Fibroblast of pulmonary artery (primary cell): ENCODE data around the gene APOA4.
A peak's percentile ranks its signal among the peaks of the same experiment; 100 is the strongest.

Experiments
- DNase-seq: peaks from one replicate; pipeline ENCODE4 v3.0.0-alpha.2; 2010; ENCODE audit warnings: low read depth
- H3K4me3 ChIP-seq: replicated peaks from 2 replicates; pipeline ENCODE4 v1.5.1; 2011; ENCODE audit warnings: low read depth, mild to moderate bottlenecking, control low read depth, low read length, moderate library complexity
- TF ChIP-seq, protein P1 (sequence below): IDR thresholded peaks from 2 replicates; pipeline ENCODE4 v1.5.1; 2011; ENCODE audit warnings: mild to moderate bottlenecking, control low read depth, low read length, inconsistent platforms; ENCODE audit errors: missing control alignments

Gene APOA4

DNA sequence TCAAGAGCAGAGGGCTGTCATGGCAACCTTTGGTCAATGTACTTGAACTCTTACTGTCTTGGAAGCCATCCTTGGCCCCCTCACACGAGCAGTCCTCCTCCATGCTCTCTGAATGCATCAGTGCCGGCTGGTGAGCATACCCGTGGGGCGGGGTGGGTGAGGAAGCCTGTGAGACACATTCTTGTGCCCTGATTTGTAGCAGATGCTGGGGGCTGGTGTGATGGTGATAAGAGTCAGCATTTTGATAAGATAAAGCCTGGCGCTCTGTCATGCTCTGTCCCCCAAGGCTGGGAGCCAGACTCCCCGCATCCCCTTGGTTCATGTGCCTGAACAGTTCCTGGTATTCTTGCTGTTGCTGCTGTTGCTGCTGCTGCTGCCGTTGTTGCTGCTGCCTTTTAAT, 34.8 kb upstream of the APOA4 start:
- TF ChIP-seq, protein P1, sequence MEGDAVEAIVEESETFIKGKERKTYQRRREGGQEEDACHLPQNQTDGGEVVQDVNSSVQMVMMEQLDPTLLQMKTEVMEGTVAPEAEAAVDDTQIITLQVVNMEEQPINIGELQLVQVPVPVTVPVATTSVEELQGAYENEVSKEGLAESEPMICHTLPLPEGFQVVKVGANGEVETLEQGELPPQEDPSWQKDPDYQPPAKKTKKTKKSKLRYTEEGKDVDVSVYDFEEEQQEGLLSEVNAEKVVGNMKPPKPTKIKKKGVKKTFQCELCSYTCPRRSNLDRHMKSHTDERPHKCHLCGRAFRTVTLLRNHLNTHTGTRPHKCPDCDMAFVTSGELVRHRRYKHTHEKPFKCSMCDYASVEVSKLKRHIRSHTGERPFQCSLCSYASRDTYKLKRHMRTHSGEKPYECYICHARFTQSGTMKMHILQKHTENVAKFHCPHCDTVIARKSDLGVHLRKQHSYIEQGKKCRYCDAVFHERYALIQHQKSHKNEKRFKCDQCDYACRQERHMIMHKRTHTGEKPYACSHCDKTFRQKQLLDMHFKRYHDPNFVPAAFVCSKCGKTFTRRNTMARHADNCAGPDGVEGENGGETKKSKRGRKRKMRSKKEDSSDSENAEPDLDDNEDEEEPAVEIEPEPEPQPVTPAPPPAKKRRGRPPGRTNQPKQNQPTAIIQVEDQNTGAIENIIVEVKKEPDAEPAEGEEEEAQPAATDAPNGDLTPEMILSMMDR: no peak
- H3K4me3 ChIP-seq: no peak overlapping the region

DNA sequence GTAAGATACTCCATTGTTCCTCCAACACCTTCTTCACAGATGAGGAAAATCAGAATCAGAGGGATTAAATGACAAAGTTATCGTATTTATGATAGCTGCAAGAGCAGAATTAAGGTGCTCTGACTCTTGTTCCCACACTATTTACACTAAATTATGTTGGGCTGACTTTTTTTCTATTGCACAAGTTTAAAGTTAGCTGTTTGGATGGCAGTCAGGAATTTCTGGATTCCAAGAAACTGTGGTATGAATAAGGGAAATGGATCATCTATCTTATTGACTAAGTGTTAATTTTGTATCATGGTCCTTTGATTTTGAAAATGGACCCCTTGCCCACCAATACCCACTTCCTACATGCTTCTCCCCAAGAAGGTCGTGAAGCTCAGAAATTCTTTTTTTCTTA, 34.2 kb upstream of the APOA4 start:
- TF ChIP-seq, protein P1: no peak
- DNase-seq: peak; percentile 42
- no peak overlapping the region for H3K4me3 ChIP-seq

More for the DNA sequence above, 34.8 kb upstream of the APOA4 start:
- peak; percentile 23 for DNase-seq

DNA sequence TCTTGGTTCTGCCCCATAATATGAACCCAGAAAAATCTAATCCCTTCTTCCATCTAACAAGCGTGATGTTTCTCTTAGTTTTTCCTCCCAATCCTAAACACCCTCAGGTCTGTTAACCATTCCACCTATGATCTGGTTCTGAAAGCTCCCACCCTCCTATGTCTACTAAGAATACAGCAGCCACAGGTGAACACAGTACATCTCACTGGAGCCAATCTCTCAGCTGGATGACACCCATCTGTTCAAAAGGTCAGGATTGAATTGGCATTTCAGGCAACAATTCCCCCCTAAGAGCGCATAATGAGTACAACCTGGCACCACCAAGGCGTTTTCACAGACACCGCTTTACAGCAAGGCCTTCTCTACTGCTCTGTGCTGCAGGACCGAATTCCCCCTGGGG, 33.3 kb upstream of the APOA4 start:
- no peak for DNase-seq
- TF ChIP-seq, protein P1: no peak
- H3K4me3 ChIP-seq: no peak overlapping the region

DNA sequence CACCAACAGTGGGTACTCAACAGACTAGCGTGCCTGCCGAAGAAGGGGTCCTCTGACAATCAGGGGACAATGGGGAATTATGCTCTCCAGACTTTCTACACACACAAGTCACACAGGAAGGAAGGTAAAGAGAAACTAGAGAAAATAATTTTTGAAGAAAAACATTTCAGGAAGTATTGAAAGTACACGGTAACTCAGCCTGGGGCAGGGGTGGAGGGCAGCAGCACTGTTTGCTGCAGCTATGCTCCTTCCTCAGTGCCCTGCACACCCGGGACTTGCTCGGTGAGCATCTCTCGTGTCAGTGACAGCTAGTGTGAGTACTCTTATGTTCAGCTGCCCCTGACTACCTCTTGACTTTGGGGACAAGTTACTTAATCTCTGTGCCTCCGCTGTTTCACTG, 32.3 kb upstream of the APOA4 start:
- TF ChIP-seq, protein P1: no peak
- H3K4me3 ChIP-seq: no peak overlapping the region
- DNase-seq: no peak

DNA sequence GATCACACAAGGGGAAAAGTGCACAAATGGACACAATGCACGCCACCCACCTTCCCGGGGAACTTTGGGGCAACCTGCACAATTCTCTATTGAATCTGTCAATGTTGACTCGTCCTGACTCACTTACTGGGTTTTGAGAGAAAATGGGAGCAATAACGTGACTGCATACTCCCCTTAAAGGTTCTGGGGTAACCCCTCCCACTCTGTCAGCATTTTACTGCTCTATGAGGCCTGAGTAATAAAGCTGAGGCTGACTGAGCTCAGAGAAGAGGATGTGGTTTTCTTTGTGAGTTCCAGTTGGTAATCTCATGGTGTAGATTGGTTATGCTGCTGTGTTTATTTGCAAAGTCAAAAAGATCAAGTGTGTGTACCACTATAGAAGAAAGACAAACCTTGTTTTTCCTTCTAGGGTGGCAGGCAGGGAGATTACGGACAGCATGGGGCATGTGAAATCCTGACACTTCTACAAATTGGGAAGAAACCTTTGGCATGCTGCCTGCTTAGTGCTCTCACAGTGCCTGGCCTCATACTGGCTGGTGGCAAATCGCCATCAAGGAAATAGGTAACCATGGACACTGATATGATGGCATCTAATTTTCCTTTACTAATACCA, 30.5 kb upstream of the APOA4 start:
- TF ChIP-seq, protein P1: no peak
- peak; percentile 77 for DNase-seq
- no peak overlapping the region for H3K4me3 ChIP-seq

DNA sequence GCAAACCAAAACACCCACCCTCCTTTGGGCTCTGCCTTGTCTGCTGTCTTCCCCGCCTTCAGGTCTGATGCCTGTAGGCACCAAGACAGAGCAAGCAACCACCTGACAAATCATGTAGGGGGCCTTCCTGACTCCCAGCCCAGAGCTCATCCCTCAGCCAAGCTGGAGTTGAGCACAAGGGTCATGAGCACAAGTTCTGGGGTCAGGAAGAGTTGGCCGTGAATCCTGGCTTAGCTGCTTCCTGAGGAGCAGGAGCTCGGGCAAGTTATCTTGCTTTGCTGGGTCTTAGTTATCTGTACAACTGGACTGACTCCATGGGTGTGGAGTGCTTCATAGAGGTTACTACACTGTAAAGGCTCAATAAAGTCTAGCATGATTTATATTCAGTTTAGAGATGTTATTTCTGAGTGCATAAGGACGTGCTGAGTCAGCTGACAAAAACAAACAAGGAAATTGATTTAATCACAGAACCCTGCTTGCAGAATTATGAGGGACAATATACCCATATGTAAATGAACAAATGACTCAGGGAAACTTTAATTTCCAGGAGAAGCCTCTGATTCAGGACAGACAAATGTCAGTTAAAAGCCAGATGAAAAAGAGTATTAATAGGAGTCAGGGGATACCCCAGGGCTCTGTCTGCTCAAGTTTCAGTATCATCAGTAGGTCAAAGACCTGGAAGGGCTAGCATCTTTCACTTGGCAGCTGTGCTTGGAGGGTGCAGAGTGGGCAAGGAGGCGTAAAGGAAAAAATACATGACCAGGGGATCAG, 29.3 kb upstream of the APOA4 start:
- peak; percentile 44 for DNase-seq
- TF ChIP-seq, protein P1: no peak
- no peak overlapping the region for H3K4me3 ChIP-seq
